ENCODE measurements around the gene OSTC. TPM values are rescaled to one million over a fixed set of nuclear protein-coding genes. Genes with fewer than 3 reads are reported as not detected.

Gene OSTC
- total RNA-seq, 1 donor from 2014 or later = 42.8 TPM

DNA sequence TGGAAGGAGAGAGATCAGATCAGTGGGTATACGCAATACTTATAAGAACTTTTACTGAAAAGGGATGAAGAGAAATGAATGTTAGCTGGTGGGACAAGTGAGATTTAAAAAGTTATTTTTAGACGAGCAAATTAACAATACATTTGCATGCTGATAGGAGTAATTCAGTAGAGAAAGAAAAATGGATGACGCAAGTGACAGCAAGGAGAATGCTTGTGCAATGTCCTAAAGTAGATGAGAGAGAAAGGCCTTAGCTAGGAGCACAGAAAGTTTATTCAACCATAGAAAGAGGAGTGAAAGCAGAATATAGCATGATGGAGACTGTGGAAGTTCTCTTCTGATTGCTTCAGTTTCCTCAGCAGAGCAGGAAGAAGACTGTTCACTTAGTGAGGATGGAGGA lies 45.8 kb downstream of the OSTC start:
- Mint-ChIP-seq H3K4me1 (ENCODE audit: low read depth, unreplicated experiment) (peaks cover 9% of the 10 kb centered on the region), H3K27me3 (ENCODE audit: unreplicated experiment) (no peaks in the 10 kb centered on the region), H3K9me3 (ENCODE audit: unreplicated experiment) (no peaks in the 10 kb centered on the region), H3K36me3 (ENCODE audit: unreplicated experiment) (no peaks in the 10 kb centered on the region), H3K27ac (ENCODE audit: unreplicated experiment) (no peak overlapping the region), H3K4me3 (ENCODE audit: unreplicated experiment) (no peak overlapping the region)
- DNase-seq = no peak
- TF ChIP-seq, protein P1, sequence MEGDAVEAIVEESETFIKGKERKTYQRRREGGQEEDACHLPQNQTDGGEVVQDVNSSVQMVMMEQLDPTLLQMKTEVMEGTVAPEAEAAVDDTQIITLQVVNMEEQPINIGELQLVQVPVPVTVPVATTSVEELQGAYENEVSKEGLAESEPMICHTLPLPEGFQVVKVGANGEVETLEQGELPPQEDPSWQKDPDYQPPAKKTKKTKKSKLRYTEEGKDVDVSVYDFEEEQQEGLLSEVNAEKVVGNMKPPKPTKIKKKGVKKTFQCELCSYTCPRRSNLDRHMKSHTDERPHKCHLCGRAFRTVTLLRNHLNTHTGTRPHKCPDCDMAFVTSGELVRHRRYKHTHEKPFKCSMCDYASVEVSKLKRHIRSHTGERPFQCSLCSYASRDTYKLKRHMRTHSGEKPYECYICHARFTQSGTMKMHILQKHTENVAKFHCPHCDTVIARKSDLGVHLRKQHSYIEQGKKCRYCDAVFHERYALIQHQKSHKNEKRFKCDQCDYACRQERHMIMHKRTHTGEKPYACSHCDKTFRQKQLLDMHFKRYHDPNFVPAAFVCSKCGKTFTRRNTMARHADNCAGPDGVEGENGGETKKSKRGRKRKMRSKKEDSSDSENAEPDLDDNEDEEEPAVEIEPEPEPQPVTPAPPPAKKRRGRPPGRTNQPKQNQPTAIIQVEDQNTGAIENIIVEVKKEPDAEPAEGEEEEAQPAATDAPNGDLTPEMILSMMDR (IDR thresholded peaks at IDR 0.05; ENCODE audit: partially characterized antibody, unreplicated experiment) = no peak

DNA sequence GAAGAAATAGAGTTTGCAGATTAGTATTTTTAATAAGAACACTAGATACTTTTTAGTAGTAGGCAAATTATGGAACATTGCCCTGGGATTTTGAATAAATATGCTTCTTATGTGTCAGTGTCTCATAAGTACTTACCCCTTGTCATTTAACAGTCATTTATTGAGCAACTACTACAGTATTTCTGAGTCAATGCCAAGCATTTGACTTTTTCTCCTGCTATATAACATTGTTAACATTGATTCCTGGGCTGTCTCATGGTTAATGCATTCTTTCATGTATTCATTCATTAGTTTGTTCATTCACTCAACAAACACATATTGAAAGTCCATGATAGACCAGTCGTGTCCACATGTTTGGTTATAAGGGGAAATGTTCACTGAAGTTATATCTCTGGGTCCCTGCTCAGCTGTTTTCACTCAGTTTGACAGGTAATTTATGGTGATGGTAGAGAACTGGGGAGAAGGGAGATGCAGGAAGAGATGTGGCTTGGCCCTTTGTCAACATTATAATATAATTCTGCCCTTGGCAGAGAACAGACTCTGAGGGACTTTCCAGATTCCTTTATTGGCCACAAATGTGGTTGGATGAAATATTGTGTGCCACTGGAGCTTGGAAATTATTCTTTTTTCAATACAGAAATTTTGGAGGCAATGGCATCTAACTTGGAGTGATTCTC lies 49.8 kb downstream of the OSTC start:
- Mint-ChIP-seq H3K4me3 (ENCODE audit: unreplicated experiment) (no peak overlapping the region), H3K27ac (ENCODE audit: unreplicated experiment) (no peak overlapping the region), H3K9me3 (ENCODE audit: unreplicated experiment) (no peaks in the 10 kb centered on the region), H3K36me3 (ENCODE audit: unreplicated experiment) (no peaks in the 10 kb centered on the region), H3K4me1 (ENCODE audit: low read depth, unreplicated experiment) (peaks cover 9% of the 10 kb centered on the region), H3K27me3 (ENCODE audit: unreplicated experiment) (no peaks in the 10 kb centered on the region)
- no peak for DNase-seq
- TF ChIP-seq, protein P1 (IDR thresholded peaks at IDR 0.05; ENCODE audit: partially characterized antibody, unreplicated experiment) = no peak

DNA sequence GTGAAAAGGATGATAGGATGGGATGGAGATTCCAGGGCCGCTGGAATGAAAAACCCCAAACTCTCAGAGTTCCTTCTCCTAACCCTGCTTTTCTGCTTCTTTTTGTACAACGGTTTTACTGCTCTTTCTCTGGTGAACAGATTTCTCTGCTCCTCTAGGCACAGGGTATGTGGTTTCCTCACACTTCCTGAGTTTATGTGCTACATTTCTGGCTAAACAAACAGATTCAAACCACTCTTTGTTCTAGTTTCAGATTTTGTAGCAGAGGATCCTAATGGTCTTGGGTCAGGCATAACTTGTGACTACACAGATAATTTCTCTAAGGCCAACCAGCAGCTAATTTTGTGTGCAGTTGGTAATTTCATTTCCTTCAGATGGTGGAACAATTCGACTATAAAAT lies 52.6 kb downstream of the OSTC start:
- no peak for DNase-seq
- H3K4me3 Mint-ChIP-seq (ENCODE audit: unreplicated experiment) = no peak overlapping the region
- TF ChIP-seq, protein P1 (IDR thresholded peaks at IDR 0.05; ENCODE audit: partially characterized antibody, unreplicated experiment) = no peak
- peaks cover under 1% of the 10 kb centered on the region for H3K9me3 Mint-ChIP-seq (ENCODE audit: unreplicated experiment)
- no peaks in the 10 kb centered on the region for H3K27me3 Mint-ChIP-seq (ENCODE audit: unreplicated experiment)
- H3K27ac Mint-ChIP-seq (ENCODE audit: unreplicated experiment) = no peak overlapping the region
- H3K36me3 Mint-ChIP-seq (ENCODE audit: unreplicated experiment) = no peaks in the 10 kb centered on the region
- H3K4me1 Mint-ChIP-seq (ENCODE audit: low read depth, unreplicated experiment) = peaks cover 9% of the 10 kb centered on the region

DNA sequence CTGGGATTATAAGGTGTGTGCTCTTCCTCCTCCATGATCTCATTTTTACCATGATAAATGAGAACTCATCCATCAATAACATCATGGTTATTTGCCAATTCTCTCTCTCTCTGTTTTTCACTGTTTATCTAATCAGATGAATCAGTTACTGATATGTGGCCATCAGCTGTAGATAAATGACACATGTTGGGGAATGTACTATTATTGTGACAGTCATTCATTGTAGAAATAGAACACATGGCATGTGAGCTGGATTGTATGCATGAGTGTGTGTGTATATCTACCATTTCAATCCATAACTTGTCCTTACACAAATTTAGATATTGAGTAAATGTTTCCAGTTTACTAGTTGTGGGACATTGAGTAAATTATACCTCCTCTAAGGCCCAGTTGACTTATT lies 53.0 kb downstream of the OSTC start:
- no peak for DNase-seq
- H3K27me3 Mint-ChIP-seq (ENCODE audit: unreplicated experiment) = no peaks in the 10 kb centered on the region
- no peak overlapping the region for H3K4me3 Mint-ChIP-seq (ENCODE audit: unreplicated experiment)
- H3K4me1 Mint-ChIP-seq (ENCODE audit: low read depth, unreplicated experiment) = peaks cover 8% of the 10 kb centered on the region
- TF ChIP-seq, protein P1 (IDR thresholded peaks at IDR 0.05; ENCODE audit: partially characterized antibody, unreplicated experiment) = no peak
- no peaks in the 10 kb centered on the region for H3K36me3 Mint-ChIP-seq (ENCODE audit: unreplicated experiment)
- no peak overlapping the region for H3K27ac Mint-ChIP-seq (ENCODE audit: unreplicated experiment)
- peaks cover 2% of the 10 kb centered on the region for H3K9me3 Mint-ChIP-seq (ENCODE audit: unreplicated experiment)

DNA sequence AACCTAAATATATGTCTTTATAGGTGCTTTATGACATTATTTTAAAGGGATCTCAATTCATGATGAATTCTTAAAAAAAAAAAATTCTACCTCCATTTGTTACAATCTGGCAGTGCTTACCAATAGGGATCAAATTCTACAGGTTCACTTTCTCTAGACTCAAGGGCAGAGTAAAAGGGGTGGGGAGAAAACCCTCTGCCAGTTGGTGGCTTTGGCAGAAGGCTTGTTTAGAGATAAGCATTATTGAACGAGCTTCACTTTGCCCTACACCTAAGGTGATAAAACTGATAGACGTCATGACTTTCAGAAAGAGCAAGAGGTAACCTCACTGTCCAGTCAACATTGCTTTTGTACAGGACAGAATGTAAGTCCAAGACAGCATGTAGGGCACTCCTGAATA lies 53.6 kb downstream of the OSTC start:
- H3K4me3 Mint-ChIP-seq (ENCODE audit: unreplicated experiment) = no peak overlapping the region
- TF ChIP-seq, protein P1 (IDR thresholded peaks at IDR 0.05; ENCODE audit: partially characterized antibody, unreplicated experiment) = no peak
- H3K36me3 Mint-ChIP-seq (ENCODE audit: unreplicated experiment) = no peaks in the 10 kb centered on the region
- no peak overlapping the region for H3K27ac Mint-ChIP-seq (ENCODE audit: unreplicated experiment)
- H3K27me3 Mint-ChIP-seq (ENCODE audit: unreplicated experiment) = peaks cover 3% of the 10 kb centered on the region
- H3K4me1 Mint-ChIP-seq (ENCODE audit: low read depth, unreplicated experiment) = peaks cover 2% of the 10 kb centered on the region
- peaks cover 2% of the 10 kb centered on the region for H3K9me3 Mint-ChIP-seq (ENCODE audit: unreplicated experiment)
- no peak for DNase-seq

Measured in glutamatergic neuron (in vitro differentiated cells).